PC-3 (cell line): ENCODE measurements around the gene PPP1R1C.

Experiments
- EZH2 ChIP-seq: fragments of 300-600 bp; sonication (generic); IDR thresholded peaks from one replicate; pipeline ENCODE4 v1.6.1; 2017; ENCODE audit warnings: antibody characterized with exemption, mild to moderate bottlenecking, low read length; ENCODE audit not compliant: unreplicated experiment
- TF ChIP-seq, protein P1 (sequence below): fragments of 300-600 bp; sonication (generic); conservative IDR thresholded peaks from 2 replicates; pipeline ENCODE4 v1.5.1; 2017; ENCODE audit warnings: antibody characterized with exemption, low read depth, mild to moderate bottlenecking, low read length

DNA sequence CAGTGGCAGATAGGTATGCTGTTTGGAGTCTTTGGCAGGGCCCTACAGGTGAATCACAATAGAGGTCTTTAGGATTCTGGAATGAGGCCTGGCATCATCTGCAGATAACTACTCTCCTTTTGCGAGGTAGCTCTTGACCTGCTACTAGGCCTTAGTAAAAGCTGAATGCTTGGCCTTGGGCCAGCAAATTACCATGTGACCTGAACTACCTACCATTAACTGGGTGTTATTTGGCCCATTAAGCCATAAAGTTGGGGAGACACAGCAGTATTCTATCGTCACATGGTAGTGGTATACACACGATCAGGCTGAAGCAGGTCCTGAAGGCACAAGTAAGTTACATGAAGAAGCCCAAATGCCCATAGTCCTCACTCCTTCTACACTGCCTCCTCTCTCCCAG, 178.2 kb downstream of the PPP1R1C start:
- TF ChIP-seq, protein P1, sequence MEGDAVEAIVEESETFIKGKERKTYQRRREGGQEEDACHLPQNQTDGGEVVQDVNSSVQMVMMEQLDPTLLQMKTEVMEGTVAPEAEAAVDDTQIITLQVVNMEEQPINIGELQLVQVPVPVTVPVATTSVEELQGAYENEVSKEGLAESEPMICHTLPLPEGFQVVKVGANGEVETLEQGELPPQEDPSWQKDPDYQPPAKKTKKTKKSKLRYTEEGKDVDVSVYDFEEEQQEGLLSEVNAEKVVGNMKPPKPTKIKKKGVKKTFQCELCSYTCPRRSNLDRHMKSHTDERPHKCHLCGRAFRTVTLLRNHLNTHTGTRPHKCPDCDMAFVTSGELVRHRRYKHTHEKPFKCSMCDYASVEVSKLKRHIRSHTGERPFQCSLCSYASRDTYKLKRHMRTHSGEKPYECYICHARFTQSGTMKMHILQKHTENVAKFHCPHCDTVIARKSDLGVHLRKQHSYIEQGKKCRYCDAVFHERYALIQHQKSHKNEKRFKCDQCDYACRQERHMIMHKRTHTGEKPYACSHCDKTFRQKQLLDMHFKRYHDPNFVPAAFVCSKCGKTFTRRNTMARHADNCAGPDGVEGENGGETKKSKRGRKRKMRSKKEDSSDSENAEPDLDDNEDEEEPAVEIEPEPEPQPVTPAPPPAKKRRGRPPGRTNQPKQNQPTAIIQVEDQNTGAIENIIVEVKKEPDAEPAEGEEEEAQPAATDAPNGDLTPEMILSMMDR = no peak
- TF ChIP-seq EZH2 = no peak
